Measurements from ENCODE around the gene PINLYP. TPM values are rescaled to one million over a fixed set of nuclear protein-coding genes. Genes with fewer than 3 reads are reported as not detected.
A peak's percentile ranks its signal among the peaks of the same experiment; 100 is the strongest.

The PINLYP gene
- total RNA-seq, 2 experiments from 2014 or later = 0.40 to 4.9 TPM

GRCh38 chr19:43620061-43621001 lies 44.7 kb downstream of the PINLYP start:
- POLR2A ChIA-PET = no interaction called here
- H3K4me1 ChIP-seq (ENCODE audit: insufficient read depth, low read length, poor library complexity, severe bottlenecking) = peaks cover 19% of the 10 kb centered on the region
- TSS peak; percentile 59 for BruUV-seq (replicated peaks)
- H3K36me3 ChIP-seq (ENCODE audit: insufficient read depth, low read length) = no peaks in the 10 kb centered on the region
- no peaks in the 10 kb centered on the region for H3K9me3 ChIP-seq (ENCODE audit: low read length)
- H4K20me1 ChIP-seq (ENCODE audit: insufficient read depth, low read length) = no peaks in the 10 kb centered on the region
- peak overlapping the region; percentile 12; the same call in 1 of the 2 replicates for H2AFZ ChIP-seq (ENCODE audit: low read length)
- peak overlapping the region; percentile 72 for H3K4me3 ChIP-seq (ENCODE audit: low read depth, low read length, poor library complexity, severe bottlenecking)
- H3K9me2 ChIP-seq (ENCODE audit: insufficient read depth, low read length) = no peaks in the 10 kb centered on the region
- H3K79me2 ChIP-seq (ENCODE audit: insufficient read depth, low read depth, low read length) = peaks cover 42% of the 10 kb centered on the region
- peak overlapping the region; percentile 89 for H3K4me2 ChIP-seq (ENCODE audit: low read length)
- no peak for DNase-seq (ENCODE audit: low spot score)
- H3K27ac ChIP-seq (ENCODE audit: low read depth, low read length, poor library complexity, severe bottlenecking) = peak overlapping the region; percentile 79
- CTCF ChIA-PET (ENCODE audit: unreplicated experiment) = no interaction called here
- intact Hi-C loops (cut with micrococcal nuclease; ENCODE audit: unreplicated experiment) = no loop called here
- TF ChIP-seq CTCF (conservative IDR thresholded peaks at IDR 0.05; ENCODE audit: low read length) (no peak), EZH2phosphoT487 (IDR thresholded peaks at IDR 0.05; ENCODE audit: borderline replicate concordance, low read depth, low read length) (no peak)

- Histone ChIP-seq H3K27ac (ENCODE audit: low read depth, low read length, poor library complexity, severe bottlenecking) (no peak overlapping the region), H3K4me3 (ENCODE audit: low read depth, low read length, poor library complexity, severe bottlenecking) (no peak overlapping the region), H3K4me2 (ENCODE audit: low read length) (no peak overlapping the region), H3K9me2 (ENCODE audit: insufficient read depth, low read length) (no peaks in the 10 kb centered on the region), H3K36me3 (ENCODE audit: insufficient read depth, low read length) (no peaks in the 10 kb centered on the region), H3K4me1 (ENCODE audit: insufficient read depth, low read length, poor library complexity, severe bottlenecking) (peaks cover 19% of the 10 kb centered on the region), H3K79me2 (ENCODE audit: insufficient read depth, low read depth, low read length) (peaks cover 25% of the 10 kb centered on the region), H2AFZ (ENCODE audit: low read length) (no peak overlapping the region), H3K9me3 (ENCODE audit: low read length) (no peaks in the 10 kb centered on the region), H4K20me1 (ENCODE audit: insufficient read depth, low read length) (no peaks in the 10 kb centered on the region)
- no TSS peak for BruUV-seq (replicated peaks)
- intact Hi-C loops (cut with micrococcal nuclease; ENCODE audit: unreplicated experiment) = no loop called here
- CTCF ChIA-PET (ENCODE audit: unreplicated experiment) = no interaction called here
- TF ChIP-seq CTCF (conservative IDR thresholded peaks at IDR 0.05; ENCODE audit: low read length) = no peak
- DNase-seq (ENCODE audit: low spot score) = no peak
- POLR2A ChIA-PET = interaction anchor here (0.7 kb wide), 1 partner anchor 47 kb away, joined by 3 read pairs; no protein-coding TSS in a partner anchor
Measured at GRCh38 chr19:43622070-43622469, 46.5 kb downstream of the PINLYP start.

- ChIA-PET POLR2A (no interaction called here), CTCF (ENCODE audit: unreplicated experiment) (no interaction called here)
- intact Hi-C loops (cut with micrococcal nuclease; ENCODE audit: unreplicated experiment) = no loop called here
- Histone ChIP-seq H3K9me3 (ENCODE audit: low read length) (no peaks in the 10 kb centered on the region), H3K4me2 (ENCODE audit: low read length) (no peak overlapping the region), H2AFZ (ENCODE audit: low read length) (no peak overlapping the region), H3K4me1 (ENCODE audit: insufficient read depth, low read length, poor library complexity, severe bottlenecking) (peaks cover 19% of the 10 kb centered on the region), H3K27ac (ENCODE audit: low read depth, low read length, poor library complexity, severe bottlenecking) (no peak overlapping the region), H4K20me1 (ENCODE audit: insufficient read depth, low read length) (no peaks in the 10 kb centered on the region), H3K9me2 (ENCODE audit: insufficient read depth, low read length) (no peaks in the 10 kb centered on the region), H3K4me3 (ENCODE audit: low read depth, low read length, poor library complexity, severe bottlenecking) (no peak overlapping the region), H3K79me2 (ENCODE audit: insufficient read depth, low read depth, low read length) (peaks cover 17% of the 10 kb centered on the region), H3K36me3 (ENCODE audit: insufficient read depth, low read length) (no peaks in the 10 kb centered on the region)
- no peak for DNase-seq (ENCODE audit: low spot score)
- TF ChIP-seq EZH2phosphoT487 (IDR thresholded peaks at IDR 0.05; ENCODE audit: borderline replicate concordance, low read depth, low read length) = no peak
- no peak for TF ChIP-seq CTCF (conservative IDR thresholded peaks at IDR 0.05; ENCODE audit: low read length)
- BruUV-seq (replicated peaks) = no TSS peak
Measured at GRCh38 chr19:43622956-43623355, 47.4 kb downstream of the PINLYP start.
